Measurements from ENCODE around the gene CNOT1.
"Not testable (repeated sequence)": the region's sequence is repeated elsewhere in the genome, so short reads cannot be mapped to it uniquely, and the experiment has no call there.

Gene CNOT1

DNA sequence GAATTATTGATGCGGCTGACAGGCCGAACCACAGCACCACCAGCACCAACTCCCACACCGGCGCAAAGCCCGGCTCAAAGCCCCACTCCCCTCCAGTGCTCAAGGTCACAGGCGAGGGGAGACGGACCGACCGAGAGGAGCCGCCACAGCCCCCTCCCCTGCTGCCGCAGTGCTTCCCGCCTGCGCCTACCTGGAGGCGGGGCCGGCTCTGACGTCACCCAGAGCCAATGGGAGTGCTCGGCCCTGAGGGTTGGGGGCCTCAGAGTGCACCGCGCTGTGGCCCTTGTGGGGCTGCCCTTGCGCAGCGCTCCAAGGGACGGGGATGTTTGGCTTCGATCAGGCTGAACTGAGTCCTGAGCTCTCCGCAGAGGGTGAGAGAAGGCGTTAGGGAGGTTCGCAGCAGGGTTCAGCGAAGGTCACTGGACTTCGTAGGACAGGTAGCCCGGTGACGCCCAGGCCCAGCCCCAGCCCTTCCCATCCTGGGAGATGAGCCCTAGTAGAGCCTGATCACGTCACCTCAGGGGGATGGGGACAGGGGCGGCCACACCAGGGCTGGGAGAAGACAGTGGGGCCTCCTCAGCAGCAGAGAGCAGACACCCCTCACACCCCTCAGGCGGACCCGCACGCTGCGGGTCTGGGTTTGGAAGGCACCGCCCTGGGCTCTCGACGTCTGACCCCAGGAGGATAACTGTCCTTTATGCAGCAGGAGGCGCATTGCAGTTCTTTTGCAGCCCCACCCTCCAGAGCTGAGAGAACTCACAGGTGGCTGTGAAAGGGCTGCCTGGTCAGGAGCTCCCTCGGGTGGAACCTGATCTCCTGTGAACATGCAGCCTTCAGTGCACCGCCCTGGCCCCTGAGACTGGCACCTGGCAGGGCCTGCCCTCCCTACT lies 128.1 kb downstream of the CNOT1 start:
- DNase-seq (ENCODE audit: low spot score): no peak

DNA sequence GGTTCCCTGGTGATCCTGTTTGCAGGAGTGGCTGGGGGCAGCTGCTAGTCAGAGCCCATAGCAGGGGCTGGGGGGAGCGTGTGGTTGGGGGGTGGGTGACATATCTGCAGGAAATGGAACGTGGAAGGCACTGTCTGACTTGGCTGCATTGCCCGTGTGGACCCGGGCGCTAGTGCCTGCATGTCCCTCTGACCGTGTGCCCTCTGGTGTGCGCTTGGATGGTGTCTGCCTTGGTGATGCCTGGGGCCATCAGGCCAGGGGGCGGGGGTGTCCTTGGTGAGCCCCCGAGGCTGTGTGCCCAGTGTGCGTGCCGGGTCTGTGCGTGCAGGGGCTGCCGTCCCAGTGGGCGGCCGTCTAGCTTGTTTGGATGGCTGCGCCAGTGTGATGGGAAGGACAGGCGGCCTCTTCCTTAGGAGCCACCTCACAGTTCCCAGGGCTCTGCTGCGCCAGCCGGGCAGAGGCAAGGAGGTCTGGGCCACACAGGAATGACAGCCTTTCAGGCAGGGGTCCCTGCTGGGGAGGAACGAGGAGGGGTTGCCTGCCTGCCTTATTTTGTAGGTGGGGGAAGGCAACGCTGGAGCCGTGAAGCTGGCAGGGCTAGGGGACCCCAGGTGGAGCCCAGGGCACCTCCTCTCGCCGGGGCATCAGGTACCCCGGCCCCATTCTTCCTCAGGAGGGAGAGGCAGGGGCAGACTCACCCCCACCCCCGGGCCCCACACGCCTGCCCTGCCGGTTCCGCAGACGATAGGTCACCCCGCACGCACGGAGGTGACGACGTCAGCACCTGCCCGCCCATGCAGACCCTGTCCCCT lies 129.0 kb downstream of the CNOT1 start:
- DNase-seq (ENCODE audit: low spot score): no peak

DNA sequence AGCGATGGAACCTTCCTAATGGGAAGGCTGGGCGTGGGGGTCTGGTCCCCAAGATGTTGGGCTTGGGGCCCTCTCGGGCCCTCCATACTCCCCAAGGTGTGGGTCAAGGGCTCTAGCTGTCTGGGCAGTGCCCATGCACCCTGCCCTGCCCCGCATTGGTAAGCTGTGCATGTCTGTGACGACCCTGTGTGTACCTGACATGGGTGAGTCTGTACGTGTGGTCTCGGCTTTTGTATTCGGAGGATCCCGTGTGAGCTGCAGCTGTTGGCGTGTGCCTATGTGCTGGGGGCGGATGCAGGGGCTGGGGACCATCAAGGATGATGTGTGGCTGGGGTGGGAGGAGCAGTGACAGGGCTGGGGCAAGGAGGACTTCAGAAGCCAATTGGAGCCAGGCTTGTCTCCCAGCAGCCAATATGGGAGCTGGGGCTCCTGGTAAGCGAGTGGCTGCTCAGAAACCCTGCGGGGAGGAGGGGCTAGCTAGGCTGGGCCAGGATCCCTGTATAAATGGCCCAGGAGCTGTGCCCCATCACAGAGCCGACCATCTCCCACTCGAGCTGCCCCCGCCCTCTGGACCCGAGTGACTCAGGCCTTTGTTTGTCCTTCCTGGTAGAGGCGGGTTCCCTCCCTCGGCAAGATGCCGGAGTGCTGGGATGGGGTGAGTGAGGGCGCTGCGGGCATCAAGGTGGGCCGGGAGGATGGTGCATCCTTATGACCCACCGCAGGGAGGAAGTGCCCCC lies 129.8 kb downstream of the CNOT1 start, which contains the start of gene NDRG4:
Gene NDRG4 (plus strand): TSS at position 529 of the 737 bp plus-strand sequence. CDS start 106 bp downstream, at position 635.
- peak; percentile 87 for DNase-seq (ENCODE audit: low spot score)

DNA sequence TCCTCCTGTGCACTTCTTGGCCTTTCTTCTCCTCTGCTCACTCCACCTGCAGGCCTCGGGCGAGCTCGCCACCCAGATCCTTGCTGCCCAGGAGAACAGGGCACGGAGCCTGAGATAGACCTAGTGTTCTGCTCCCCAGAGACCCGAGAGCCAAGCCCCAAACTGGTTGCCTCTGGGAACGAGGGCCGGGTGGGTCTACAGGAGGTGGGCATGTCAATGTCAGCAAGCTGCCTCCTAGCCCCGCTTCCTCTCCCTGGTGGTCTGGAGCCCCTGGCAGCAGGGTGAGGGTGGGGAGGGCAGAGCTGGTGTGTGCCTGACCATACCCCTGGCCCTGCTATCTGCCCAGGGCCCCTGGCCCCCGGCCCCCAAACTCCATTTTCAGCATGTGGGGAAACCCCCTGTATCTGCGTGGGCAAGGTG lies 130.5 kb downstream of the CNOT1 start:
- DNase-seq (ENCODE audit: low spot score): no peak

DNA sequence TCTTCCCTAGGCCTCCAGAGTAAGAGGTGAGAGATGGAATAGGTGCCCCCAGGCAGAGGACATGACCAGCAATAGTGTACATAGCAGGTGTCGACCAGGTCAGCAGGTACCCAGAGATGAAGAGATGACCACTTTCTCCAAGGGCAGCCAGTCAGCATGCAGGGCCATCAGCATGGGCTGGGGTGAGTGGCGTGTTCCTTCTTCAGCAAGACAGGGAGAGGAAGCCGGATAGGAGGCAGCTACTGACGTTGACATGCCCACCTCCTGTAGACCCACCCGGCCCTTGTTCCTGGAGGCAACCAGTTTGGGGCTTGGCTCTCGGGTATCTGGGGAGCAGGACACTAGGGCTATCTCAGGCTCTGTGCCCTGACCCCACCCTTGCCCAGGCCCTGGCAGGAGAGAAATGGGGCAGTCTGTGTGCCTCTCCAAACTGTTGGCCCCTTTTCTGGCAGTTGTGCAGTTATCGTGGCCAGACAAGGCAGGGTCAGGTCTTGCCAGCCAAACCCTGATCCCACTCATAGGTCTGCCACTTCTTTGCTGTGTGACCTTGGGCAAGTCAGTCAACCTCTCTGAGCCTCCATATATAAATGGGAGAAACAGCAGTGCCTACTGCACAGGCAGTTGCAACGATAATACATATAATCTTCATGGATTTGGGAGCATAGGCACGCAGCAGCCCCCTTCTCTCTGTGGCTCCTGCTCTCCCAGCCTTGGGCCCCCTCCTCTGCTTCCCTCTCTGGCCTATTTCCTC lies 131.1 kb downstream of the CNOT1 start:
- no peak for DNase-seq (ENCODE audit: low spot score)

DNA sequence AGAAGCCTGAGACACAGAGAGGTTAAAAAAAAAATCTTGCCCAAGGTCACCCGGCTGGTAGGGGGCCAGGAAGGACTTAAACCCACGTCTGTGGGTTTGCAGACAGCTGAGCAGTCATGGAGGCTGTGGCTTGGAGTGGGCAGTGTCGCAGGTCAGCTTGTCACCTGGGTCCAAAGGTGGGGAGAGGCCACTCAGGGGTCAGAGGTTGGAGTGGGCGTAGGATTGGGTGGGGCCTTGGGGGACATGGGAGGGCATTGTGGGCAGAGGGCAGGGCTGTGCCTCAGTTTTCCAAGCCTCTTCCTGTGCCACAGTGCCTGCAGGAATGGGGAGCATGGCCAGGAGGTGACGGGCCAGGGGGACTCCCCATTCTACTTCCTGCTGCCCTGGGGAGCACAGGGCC lies 131.7 kb downstream of the CNOT1 start:
- DNase-seq (ENCODE audit: low spot score): no peak

DNA sequence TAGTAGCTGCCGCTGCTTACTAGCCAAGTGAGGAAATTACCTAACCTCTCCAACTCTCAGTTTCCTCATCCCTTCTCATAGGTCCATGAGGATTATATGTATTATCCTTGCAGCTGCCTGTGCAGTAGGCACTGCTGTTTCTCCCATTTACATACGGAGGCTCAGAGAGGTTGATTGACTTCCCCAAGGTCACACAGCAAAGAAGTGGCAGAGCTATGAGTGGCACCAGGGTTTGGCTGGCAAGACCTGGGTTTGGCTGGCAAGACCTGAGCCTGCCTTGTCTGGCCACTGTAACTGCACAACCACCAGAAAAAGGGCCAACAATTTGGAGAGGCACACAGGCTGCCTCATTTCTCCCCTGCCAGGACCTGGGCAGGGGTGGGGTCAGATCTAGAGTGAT lies 132.2 kb downstream of the CNOT1 start:
- DNase-seq (ENCODE audit: low spot score): no peak

DNA sequence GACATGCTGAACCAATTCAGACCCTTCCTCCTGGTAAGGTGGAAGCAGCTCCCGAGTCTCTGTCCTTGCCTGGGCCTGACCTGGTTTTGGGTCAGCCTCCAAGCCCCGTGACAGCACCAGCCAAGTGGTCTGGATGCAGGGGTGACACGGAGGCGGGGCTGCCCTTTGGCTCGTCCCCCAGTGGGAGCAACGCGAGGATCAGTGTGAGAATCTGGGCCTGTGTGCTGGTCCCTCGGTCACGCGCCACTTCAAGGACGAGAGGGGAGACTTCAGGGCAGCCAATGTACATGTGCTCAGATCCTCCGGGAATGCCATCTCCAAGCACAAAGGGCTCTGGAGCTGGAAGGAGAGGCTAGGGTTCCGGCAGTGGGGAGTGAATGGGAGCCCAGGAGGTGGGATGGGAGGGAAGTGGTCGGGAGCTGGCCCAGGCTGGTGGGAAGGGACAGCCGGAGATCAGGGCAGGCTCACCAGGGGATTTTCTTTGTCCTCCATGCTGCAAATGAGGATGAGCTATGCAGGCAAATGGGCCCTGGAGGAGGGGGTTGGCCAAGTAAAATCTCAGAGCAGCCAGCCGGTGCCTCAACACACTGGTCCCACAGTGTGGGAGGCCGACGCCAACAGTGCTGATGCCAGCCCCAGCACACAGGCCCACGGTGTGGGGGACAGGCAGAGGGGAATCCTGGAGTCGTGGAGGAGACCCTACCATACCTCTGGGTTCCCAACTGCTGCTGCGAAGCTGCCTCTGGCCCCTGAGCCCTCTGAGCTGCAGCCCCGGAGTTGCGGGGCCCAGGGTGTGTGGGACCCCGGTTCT lies 133.9 kb downstream of the CNOT1 start:
- DNase-seq (ENCODE audit: low spot score): no peak

DNA sequence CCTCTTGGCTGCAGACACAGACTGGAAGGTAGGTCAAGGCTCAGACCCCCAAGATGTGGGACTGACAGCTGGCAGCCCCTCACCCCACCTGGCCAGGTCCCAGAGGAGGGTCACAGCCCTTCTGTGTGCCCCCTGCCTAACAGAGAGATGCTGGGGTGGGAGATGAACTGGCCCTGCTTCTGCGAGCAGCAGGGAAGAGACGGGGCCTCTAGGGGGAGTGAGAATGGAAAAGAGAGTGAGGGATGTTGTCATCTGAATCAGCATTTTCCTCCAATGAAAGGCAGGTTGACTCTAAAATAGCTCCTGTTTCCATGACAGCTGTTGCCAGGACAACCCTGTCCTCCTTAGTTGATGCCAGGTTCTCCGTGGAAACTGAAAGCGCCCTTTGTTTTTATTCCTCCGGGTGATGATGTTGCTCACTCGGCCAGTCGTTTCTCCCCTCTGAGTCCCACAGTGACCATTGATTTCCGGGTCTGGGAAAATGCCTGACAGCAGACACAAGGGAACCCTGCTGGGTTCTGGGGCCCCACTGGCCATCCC lies 134.6 kb downstream of the CNOT1 start:
- peak; percentile 84 for DNase-seq (ENCODE audit: low spot score)

DNA sequence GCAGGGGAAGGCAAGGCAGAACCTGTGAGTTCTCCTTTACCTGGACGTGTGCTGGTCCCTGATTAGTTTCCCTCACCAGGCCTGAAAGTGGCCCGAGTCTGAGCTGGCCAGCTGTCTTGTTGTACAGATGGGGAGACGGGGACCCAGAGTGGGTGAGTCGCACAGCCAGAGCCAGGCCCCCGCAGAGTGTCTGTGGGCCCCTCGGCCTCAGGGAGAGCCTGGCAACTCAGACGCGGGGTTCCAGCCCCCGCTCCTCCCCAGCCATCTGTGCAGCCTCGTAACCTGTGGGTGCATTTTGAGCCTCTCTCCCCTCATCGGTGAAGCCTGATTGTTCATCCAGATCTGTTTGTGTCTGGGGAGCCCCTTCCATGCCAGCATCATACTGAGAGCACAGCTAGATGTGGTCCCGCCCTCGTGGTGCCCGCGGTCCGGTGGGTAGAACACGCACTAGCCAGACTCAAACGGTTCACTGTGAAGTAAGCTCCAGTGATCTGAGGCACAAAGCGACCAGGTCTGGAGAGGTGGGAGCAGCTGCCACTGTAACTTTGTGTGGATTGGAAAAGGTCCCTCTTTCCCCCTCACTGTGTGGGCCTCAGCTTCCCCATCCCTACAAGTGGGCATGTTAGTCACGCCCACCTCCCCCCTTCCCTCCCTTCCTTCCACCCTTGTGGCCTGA lies 135.7 kb downstream of the CNOT1 start:
- DNase-seq (ENCODE audit: low spot score): no peak

DNA sequence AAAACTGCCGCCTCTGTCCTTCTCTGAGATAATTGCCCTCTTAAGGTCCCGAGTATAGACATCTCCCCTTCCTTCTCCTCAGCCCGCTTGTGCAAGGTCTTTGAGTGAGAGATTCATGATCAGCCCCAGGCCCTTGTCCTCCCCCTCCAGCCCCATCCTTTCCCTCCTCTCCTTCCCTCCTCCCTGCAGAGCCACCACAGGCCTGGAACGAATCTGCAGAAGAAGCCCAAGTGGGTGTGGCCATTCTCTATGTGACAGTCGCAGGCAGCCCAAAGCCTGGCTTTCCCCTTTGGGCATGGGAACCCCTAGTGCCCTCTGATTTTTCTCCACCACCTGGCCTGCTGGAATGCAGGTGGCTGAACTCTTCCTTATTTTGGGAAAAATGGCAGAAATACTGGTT lies 136.9 kb downstream of the CNOT1 start:
- no peak for DNase-seq (ENCODE audit: low spot score)

DNA sequence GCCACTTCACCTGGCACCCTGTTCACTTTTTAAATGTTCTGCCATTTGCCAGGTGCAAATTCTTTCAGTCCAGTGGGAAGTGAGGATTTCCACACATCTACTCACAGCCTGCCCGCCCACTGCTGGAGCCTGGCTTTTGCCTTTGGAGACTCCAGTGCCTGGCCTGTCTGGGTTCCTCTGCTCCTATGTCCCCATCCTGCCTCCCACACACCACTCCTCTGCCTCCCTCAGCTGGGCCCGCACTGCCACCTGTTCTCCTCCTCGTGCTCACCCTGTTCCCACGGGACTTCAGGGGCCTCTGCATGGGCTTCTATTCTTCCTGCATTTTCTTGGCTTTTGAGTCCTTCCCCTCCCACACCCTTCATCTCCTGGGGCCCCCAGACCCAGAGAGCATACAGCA lies 137.6 kb downstream of the CNOT1 start:
- no peak for DNase-seq (ENCODE audit: low spot score)

DNA sequence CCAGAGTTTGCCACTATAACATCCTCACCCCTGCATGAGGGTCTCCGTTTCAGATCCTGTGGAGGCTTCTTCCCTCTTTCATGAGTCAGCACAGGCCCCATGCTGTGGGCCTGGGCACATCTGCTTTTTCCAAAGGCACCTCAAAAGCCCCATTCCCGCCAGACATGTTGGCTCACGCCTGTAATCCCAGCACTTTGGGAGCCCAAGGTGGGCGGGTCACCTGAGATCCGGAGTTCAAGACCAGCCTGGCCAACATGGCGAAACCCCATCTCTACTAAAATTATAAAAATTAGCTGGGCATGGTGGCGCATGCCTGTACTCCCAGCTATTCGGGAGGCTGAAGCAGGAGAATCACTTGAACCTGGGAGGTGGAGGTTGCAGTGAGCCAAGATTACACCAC lies 139.1 kb downstream of the CNOT1 start:
- not testable (repeated sequence) for DNase-seq (ENCODE audit: low spot score)

DNA sequence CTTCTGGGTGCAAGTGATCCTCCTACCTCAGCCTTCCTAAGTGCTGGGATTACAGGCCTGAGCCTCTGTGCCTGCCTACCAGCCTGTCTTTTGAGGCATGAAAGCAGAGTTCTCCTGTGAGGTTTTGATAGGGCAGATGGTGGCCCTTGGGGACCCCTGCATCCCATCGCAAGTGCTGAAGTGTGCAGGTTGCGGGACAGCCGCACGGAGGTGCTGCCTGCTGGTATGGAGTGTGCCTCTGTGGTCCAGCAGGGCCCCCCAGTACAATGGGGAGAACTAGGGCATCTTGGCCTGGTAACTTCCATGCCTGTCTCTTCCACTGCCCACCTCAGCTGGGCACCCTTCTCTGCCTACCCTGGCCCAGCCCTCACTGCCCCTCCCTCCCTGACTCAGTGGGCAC lies 139.6 kb downstream of the CNOT1 start:
- DNase-seq (ENCODE audit: low spot score): no peak

DNA sequence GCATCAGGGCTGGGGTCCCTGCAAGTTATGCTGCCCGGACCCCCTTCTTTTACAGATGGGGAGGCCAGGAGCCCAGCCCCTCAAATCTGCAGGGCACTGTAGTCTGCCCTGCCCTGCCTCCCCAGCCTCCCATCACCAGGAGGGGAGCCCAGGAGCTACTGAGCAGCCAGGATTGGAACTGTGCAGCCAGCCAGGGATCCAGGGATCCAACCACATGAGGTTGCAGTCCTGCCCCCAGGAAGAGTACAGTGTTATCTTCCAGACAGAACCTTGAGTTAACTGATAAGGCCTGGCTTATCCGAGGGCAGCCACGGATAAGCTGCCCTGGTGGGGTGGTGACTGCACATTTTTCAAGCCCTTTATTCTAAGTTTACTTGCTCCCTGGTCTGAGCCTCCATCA lies 141.1 kb downstream of the CNOT1 start:
- no peak for DNase-seq (ENCODE audit: low spot score)

DNA sequence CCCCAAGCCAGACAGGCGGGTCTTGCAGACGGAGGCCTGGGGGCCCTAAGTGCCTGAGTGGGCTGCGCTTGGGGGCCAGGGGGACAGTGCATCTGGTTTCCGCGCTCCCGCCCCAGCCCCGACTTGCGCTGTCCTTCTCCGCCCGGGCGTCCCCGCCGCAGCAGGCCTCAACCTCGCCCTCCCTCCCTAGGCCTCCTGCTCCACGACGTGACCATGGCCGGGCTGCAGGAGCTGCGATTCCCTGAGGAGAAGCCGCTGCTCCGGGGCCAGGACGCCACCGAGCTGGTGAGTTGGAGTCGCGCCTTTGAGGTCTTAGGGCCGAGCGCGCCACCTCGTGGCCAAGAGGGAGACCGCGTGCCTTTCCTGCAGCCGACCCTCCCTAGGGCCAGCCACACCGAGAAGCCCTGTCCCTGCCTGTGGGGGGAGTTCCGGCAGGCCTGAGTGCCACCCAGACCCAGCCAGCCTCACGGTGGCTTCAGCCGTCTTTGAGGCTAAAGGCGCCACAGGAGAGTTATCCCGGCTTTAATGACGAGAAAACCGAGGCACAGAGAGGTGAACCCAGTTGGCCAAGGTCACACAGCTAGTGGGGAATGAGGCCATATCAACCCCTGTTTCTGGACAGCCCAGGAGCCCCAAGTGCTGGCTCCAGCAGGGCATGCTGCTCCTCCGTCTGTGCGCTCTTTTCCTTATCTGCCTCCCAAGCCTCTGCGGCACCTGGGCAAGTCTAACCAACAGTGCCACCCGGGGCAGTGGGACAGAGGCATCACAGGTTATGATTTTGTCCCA lies 141.9 kb downstream of the CNOT1 start:
- DNase-seq (ENCODE audit: low spot score): peak; percentile 69

DNA sequence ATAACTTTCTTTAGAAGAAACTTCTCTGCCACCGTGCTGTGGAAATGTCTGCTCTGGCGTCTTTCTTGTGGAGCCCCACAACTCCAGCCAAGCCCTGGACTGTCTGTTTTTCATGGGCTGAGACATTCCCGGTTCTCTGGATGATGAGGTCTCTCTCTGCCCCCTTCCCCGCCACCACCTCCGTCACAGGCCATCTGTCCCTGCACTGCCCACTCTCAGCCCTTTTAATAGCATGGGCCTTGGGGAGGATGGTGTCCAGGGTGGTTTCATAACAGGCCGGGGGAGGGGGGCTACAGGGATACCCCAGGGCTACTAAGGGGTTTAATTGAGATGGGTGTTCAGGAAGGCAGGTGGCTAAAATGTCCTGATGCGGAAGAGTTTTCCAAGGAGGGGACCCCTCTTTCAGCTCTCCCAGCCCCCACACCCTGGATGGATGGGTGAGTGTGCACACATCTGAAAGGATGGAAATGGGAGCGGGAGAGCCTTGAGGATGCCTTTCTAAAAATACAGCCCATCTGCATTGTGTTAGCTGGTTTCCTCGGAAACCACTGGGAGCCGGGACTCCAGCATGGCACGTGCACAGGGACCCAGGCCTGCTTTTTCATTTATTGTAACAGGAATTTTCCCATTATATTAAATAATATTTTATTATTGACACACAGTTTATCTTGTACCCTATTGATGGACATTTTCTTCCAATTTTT lies 144.3 kb downstream of the CNOT1 start:
- DNase-seq (ENCODE audit: low spot score): no peak

DNA sequence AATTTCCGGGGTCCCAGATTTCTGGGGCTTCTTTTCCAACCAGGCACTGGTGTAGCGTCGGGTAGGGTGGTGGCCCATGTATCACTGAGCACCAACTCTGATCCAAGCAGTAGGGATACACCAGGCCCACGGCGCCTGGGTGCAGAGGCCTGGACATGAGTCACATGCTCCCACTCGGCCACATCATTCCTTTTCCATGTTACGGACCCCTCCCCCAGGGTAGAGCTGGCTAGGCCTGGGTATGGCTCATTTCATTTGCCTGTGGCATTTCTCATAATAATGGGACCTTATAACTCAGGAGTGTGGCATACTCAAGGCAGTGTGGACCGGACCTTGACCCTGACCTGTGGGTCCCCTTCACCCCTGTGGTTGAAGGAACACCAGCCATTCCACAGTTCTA lies 147.7 kb downstream of the CNOT1 start:
- no peak for DNase-seq (ENCODE audit: low spot score)

All from SW480 (cell line).